Left lung (tissue), 10 donors: ENCODE data around the gene HS6ST2. TPM values are rescaled to one million over a fixed set of nuclear protein-coding genes. Genes with fewer than 3 reads are reported as not detected.

Source experiments
- ATAC-seq: fragments of 200-7000 bp; cut with Tn5 transposase; one replicate; pipeline ENCODE4 v1.9.1; 2020; ENCODE audit warnings: moderate library complexity
- DNase-seq, 4 donors: peaks; one replicate each; pipeline ENCODE4 v3.0.0-alpha.2; 2013 to 2020
- H3K27ac ChIP-seq, 2 donors: fragments of 200-600 bp; sonication (generic) in 1 of 2; one replicate each; pipeline versions ENCODE4 v1.5.0 to v1.8.0; 2020 to 2021
- H3K27me3 ChIP-seq, 2 donors: fragments of 200-600 bp; sonication (generic) in 1 of 2; one replicate each; pipeline versions ENCODE4 v1.5.0 to v1.8.0; 2020 to 2021
- H3K36me3 ChIP-seq, 2 donors: fragments of 200-600 bp; sonication (generic) in 1 of 2; one replicate each; pipeline versions ENCODE4 v1.5.0 to v1.8.0; 2020 to 2021
- H3K4me1 ChIP-seq, 2 donors: fragments of 200-600 bp; one replicate each; pipeline ENCODE4 v1.8.0; 2021
- H3K4me3 ChIP-seq, 2 donors: fragments of 200-600 bp; sonication (generic) in 1 of 2; one replicate each; pipeline versions ENCODE4 v1.5.0 to v1.8.0; 2020 to 2021; ENCODE audit warnings: mild to moderate bottlenecking in 1 of 2
- H3K9me3 ChIP-seq, 2 donors: fragments of 200-600 bp; sonication (generic) in 1 of 2; one replicate each; pipeline versions ENCODE4 v1.5.0 to v1.8.0; 2020 to 2021
- CTCF ChIP-seq, 2 donors: fragments of 200-600 bp; sonication (generic) in 1 of 2; IDR thresholded peaks; one replicate each; pipeline versions ENCODE4 v1.5.0 to v1.8.0; 2021; ENCODE audit warnings: antibody characterized with exemption in 2 of 2
- intact Hi-C, 2 donors: fragments of 100-400 bp; cut with DNase I; formaldehyde crosslinking; loops; one replicate each; pipeline versions ENCODE4 v1.11.2 to v1.14.2; 2022
- polyA plus RNA-seq, 6 donors: library from polyadenylated mRNA; unstranded; fragments of 120-200 nt; gene quantifications; one replicate each; pipeline ENCODE4 v1.2.1, GENCODE V29; 2013; ENCODE audit not compliant: insufficient read length in 6 of 6
- total RNA-seq, 2 donors: library from RNA; stranded (reverse); fragmentation: NEBNext Ultra II Directional; extraction: Animal tissue kit (Norgen Biotek cat#: 25700); gene quantifications; one replicate each; pipeline ENCODE4 v1.2.1, GENCODE V29; 2021
- donor health status: DM: no; HTN: yes; CAD: no.
- donor health status: DM: no; HTN: no; CAD: no.

Gene HS6ST2
- total and polyA plus RNA-seq, 8 donors, result 1.0 to 22.9 (median 15.2) TPM

- no peak for ATAC-seq
Measured at GRCh38 chrX:132837967-132838366, 120.5 kb downstream of the HS6ST2 start.

GRCh38 chrX:132837126-132837525 lies 121.3 kb downstream of the HS6ST2 start:
- ATAC-seq, result no peak
- Histone ChIP-seq H3K4me1 (no peaks in the 10 kb centered on the region), H3K4me3 (no peak overlapping the region), H3K9me3 (no peaks in the 10 kb centered on the region), H3K27ac (no peak overlapping the region), H3K36me3 (no peaks in the 10 kb centered on the region), H3K27me3 (peaks cover 0 to 14% of the 10 kb centered on the region in 2 donors)
- no peak for DNase-seq
- intact Hi-C loops, result no loop called here
- no peak for TF ChIP-seq CTCF (IDR thresholded peaks at IDR 0.05)

More at GRCh38 chrX:132837967-132838366, 120.5 kb downstream of the HS6ST2 start:
- intact Hi-C loops, result no loop called here
- no peak for DNase-seq
- no peaks in the 10 kb centered on the region for H3K36me3 ChIP-seq
- no peaks in the 10 kb centered on the region for H3K9me3 ChIP-seq
- H3K27ac ChIP-seq, result no peak overlapping the region
- H3K27me3 ChIP-seq, result peaks cover 0 to 14% of the 10 kb centered on the region in 2 donors
- no peak overlapping the region for H3K4me3 ChIP-seq
- no peaks in the 10 kb centered on the region for H3K4me1 ChIP-seq
- TF ChIP-seq CTCF (IDR thresholded peaks at IDR 0.05), result no peak

- H3K36me3 ChIP-seq, result no peaks in the 10 kb centered on the region
- peaks cover 0 to 7% of the 10 kb centered on the region in 2 donors for H3K27me3 ChIP-seq
- intact Hi-C loops, result no loop called here
- no peak for TF ChIP-seq CTCF (IDR thresholded peaks at IDR 0.05)
- DNase-seq, result no peak
- no peak overlapping the region for H3K27ac ChIP-seq
- H3K4me3 ChIP-seq, result no peak overlapping the region
- no peaks in the 10 kb centered on the region for H3K9me3 ChIP-seq
- ATAC-seq, result no peak
- H3K4me1 ChIP-seq, result no peaks in the 10 kb centered on the region
Measured at GRCh38 chrX:132836471-132836870, 122.0 kb downstream of the HS6ST2 start.

GRCh38 chrX:132834741-132835140 lies 123.7 kb downstream of the HS6ST2 start:
- no peak overlapping the region for H3K27ac ChIP-seq
- no peak for TF ChIP-seq CTCF (IDR thresholded peaks at IDR 0.05)
- no peaks in the 10 kb centered on the region for H3K4me1 ChIP-seq
- no peak for DNase-seq
- no peaks in the 10 kb centered on the region for H3K36me3 ChIP-seq
- intact Hi-C loops, result no loop called here
- H3K27me3 ChIP-seq, result peaks cover 0 to 4% of the 10 kb centered on the region in 2 donors
- peak; percentile 46 for ATAC-seq
- no peak overlapping the region for H3K4me3 ChIP-seq
- no peaks in the 10 kb centered on the region for H3K9me3 ChIP-seq

GRCh38 chrX:132834109-132834508 lies 124.3 kb downstream of the HS6ST2 start:
- intact Hi-C loops, result no loop called here
- no peak overlapping the region for H3K27ac ChIP-seq
- no peak for ATAC-seq
- no peaks in the 10 kb centered on the region for H3K36me3 ChIP-seq
- peaks cover 0 to 4% of the 10 kb centered on the region in 2 donors for H3K27me3 ChIP-seq
- TF ChIP-seq CTCF (IDR thresholded peaks at IDR 0.05), result no peak
- H3K4me1 ChIP-seq, result no peaks in the 10 kb centered on the region
- H3K4me3 ChIP-seq, result no peak overlapping the region
- no peak for DNase-seq
- no peaks in the 10 kb centered on the region for H3K9me3 ChIP-seq
